HepG2 (cell line): Measurements from ENCODE around the gene SGMS1. TPM values are rescaled to one million over a fixed set of nuclear protein-coding genes. Genes with fewer than 3 reads are reported as not detected.

Source experiments
- BCLAF1 ChIP-seq: fragments of 450-650 bp; IDR thresholded peaks from 2 replicates; pipeline ENCODE4 v1.6.1; 2017; ENCODE audit warnings: mild to moderate bottlenecking
- DNMT3B ChIP-seq: conservative IDR thresholded peaks from 2 replicates; pipeline ENCODE4 v1.6.1; 2016; ENCODE audit warnings: missing biosample characterization, control low read depth
- ETV5 ChIP-seq: IDR thresholded peaks from 2 replicates; pipeline ENCODE4 v1.6.1; 2018; ENCODE audit warnings: missing biosample characterization, missing genetic modification reagents, inconsistent platforms, borderline replicate concordance
- GMEB2 ChIP-seq: IDR thresholded peaks from 2 replicates; pipeline ENCODE4 v1.6.1; 2016; ENCODE audit warnings: missing biosample characterization, missing genetic modification reagents, low read depth
- MYPOP ChIP-seq: sonication (generic); formaldehyde crosslinking; IDR thresholded peaks from 2 replicates; pipeline ENCODE4 v1.8.1; 2023; ENCODE audit warnings: mild to moderate bottlenecking, moderate library complexity, missing genetic modification reagents
- PLRG1 ChIP-seq: fragments of 450-650 bp; conservative IDR thresholded peaks from 2 replicates; pipeline ENCODE4 v1.6.1; 2016
- SMAD3 ChIP-seq: sonication (generic); formaldehyde crosslinking; IDR thresholded peaks from 2 replicates; pipeline ENCODE4 v1.4.0; 2020; ENCODE audit warnings: missing genetic modification reagents
- TEF ChIP-seq: sonication (generic); formaldehyde crosslinking; IDR thresholded peaks from 2 replicates; pipeline ENCODE4 v1.5.0; 2020; ENCODE audit warnings: missing genetic modification reagents
- YEATS4 ChIP-seq: sonication (generic); formaldehyde crosslinking; IDR thresholded peaks from 2 replicates; pipeline ENCODE4 v1.4.0; 2020; ENCODE audit warnings: missing genetic modification reagents, borderline replicate concordance
- ZNF670 ChIP-seq: sonication (generic); formaldehyde crosslinking; IDR thresholded peaks from 2 replicates; pipeline ENCODE4 v1.8.0; 2022; ENCODE audit warnings: mild to moderate bottlenecking, missing genetic modification reagents, borderline replicate concordance
- polyA plus RNA-seq, 8 experiments: library from polyadenylated mRNA; depleted of rRNA in 3 of 8; stranded (reverse) in 7 of 8; unstranded in 1 of 8; fragments of >200 nt; fragmentation: Illumina TruSeq in 4 of 8; extraction: Trizol in 4 of 8; gene quantifications; 2 replicates each; pipeline versions ENCODE4 v1.2.1 to v1.2.3, GENCODE V29; 2011 to 2016; ENCODE audit warnings: low read depth in 4 of 8, missing spikeins in 1 of 8, mixed read lengths in 1 of 8; ENCODE audit not compliant: insufficient read depth in 1 of 8
- total RNA-seq, 5 experiments: library from RNA; depleted of rRNA; stranded (reverse); fragments of >200 nt; fragmentation: Illumina TruSeq; extraction: Trizol; gene quantifications; 2 replicates each; pipeline ENCODE4 v1.2.3, GENCODE V29; 2016; ENCODE audit warnings: low read depth in 1 of 5

Gene SGMS1
- total and polyA plus RNA-seq, 2 of the 13 experiments (the other 11 are each of a cell fraction or from before 2014, with no cell fraction given) = 6.5 to 15.1 TPM

- TF ChIP-seq BCLAF1 = no peak
- TF ChIP-seq GMEB2 (CRISPR knock-in tag) = no peak
- TF ChIP-seq ZNF670 = no peak
- TF ChIP-seq SMAD3 (CRISPR knock-in tag) = no peak
- TF ChIP-seq ETV5 (CRISPR knock-in tag) = no peak
- TF ChIP-seq MYPOP (CRISPR knock-in tag) = no peak
- no peak for TF ChIP-seq YEATS4 (CRISPR knock-in tag)
- no peak for TF ChIP-seq TEF (CRISPR knock-in tag)
- TF ChIP-seq DNMT3B (CRISPR knock-in tag) = no peak
- no peak for TF ChIP-seq PLRG1
Measured at GRCh38 chr10:50577010-50577409, 46.7 kb downstream of the SGMS1 start (continued).
